Endometrial microvascular endothelial cells (primary cell): ENCODE data around the gene MRPS5. TPM values are rescaled to one million over a fixed set of nuclear protein-coding genes. Genes with fewer than 3 reads are reported as not detected.

ENCODE experiments used
- in situ Hi-C: cut with HindIII; loops from 2 replicates; pipeline ENCODE4 v1.10.0; 2017; ENCODE audit warnings: low sequenced_read_pairs, low pct_unique_long_range_greater_than_20kb; ENCODE audit errors: inconsistent ontology term
- total RNA-seq: library from RNA; depleted of rRNA; stranded (reverse); fragments of >200 nt; gene quantifications from one replicate; pipeline ENCODE4 v1.2.3, GENCODE V29; 2015; ENCODE audit errors: inconsistent ontology term

The MRPS5 gene
- total RNA-seq, 1 donor from 2014 or later = 36.3 TPM

- in situ Hi-C loops = no loop called here
These were observed 69.3 kb downstream of the MRPS5 start for GRCh38 chr2:95052307-95052706.

DNA sequence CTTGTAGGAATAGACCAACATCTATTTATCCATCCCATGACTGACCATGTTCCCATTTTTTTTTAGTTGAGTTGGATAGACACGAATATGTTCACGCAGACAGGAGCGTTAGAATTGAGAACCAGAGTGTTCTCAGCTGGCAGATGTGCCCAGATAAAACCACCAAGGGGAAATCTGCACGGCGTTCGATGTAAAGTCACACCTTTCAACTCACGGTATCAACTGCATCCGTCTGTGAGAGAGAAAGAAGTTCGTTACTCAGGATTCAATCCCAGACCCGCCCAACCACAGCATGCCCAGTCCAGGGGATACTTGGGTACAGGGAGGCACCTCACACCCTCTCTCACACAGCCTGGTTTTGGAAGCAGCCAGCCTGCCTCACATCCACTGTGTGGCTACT is 70.0 kb downstream of the MRPS5 start:
- in situ Hi-C loops = no loop called here

GRCh38 chr2:95050385-95051300 is 71.0 kb downstream of the MRPS5 start:
- in situ Hi-C loops = no loop called here

GRCh38 chr2:95049961-95050360 is 71.6 kb downstream of the MRPS5 start:
- in situ Hi-C loops = no loop called here

GRCh38 chr2:95049683-95049955 is 72.0 kb downstream of the MRPS5 start:
- in situ Hi-C loops = no loop called here

DNA sequence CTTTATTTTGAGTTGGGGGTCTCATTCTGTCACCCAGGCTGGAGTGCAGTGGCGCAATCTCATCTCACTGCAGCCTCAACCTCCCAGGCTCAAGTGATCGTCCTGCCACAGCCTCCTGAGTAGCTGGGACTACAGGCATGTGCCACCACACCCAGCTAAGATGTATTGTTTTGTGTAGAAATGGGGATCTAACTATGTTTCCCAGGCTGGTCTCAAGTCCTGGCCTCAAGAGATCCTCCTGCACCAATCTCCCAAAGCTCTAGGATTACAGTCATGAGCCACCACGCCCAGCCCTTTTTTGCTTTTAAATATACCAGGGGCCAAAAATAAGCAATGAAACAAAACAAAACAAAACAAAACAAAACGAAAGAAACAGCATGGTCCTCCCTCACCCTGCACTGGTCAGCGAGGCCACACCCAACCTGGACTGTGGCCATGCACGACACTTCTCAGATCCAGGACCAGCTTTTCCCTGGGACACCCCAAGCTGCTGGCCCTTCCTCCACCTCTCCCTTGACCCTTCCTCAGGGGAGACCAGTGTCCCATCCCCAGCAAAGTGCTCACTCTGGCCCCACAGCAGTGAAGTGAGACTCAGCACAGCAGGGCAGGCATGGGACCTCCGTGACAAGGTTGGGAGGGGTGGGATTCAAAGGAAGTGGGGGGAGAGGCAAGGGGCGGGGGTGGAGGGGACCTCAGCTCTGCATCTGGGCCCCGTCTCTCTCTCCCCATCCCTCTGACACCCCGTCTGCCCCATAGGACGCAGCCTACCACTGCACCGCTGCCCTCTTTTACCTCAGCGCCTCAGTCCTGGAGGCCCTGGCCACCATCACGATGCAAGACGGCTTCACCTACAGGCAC is 72.6 kb downstream of the MRPS5 start:
- in situ Hi-C loops = no loop called here

DNA sequence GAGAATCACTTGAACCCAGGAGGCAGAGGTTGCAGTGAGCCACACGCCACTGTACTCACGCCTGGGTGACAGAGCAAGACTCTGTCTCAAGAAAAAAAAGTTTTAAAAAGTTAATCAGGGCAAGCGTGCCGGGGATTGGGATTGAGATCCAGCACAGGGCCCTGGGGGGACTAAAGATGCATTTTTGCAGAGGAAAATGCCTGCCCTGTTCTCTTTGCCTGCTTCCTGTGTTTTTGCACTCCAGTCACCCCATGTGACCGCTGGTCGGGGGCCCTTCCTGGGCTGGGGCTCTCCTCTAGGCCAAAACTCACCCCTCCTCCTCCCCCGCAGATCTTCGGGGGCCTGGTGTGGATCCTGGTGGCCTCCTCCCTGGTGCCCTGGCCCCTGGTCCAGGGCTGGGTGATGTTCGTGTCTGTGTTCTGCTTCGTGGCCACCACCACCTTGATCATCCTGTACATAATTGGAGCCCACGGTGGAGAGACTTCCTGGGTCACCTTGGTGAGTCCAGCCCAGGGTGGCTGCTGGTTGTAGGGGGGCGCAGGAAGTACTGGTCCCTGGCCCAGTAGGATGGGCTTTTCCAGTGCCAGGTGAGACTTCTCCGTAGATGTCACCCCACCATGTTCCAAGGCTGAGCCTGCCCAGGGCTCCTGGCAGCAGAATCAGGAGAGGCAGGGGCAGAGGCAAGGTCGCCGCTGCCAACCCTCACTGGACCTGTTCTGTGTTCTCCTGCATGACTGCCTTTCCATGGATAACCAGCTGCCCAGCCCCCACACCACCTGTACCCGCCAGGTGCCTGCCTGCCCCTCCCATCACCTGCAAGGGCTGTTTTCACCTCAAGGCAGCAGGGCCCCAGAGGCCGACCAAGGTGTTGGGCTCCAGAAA is 73.7 kb downstream of the MRPS5 start:
- in situ Hi-C loops = no loop called here

- in situ Hi-C loops = no loop called here
These were observed 75.1 kb downstream of the MRPS5 start for GRCh38 chr2:95046371-95047112.

DNA sequence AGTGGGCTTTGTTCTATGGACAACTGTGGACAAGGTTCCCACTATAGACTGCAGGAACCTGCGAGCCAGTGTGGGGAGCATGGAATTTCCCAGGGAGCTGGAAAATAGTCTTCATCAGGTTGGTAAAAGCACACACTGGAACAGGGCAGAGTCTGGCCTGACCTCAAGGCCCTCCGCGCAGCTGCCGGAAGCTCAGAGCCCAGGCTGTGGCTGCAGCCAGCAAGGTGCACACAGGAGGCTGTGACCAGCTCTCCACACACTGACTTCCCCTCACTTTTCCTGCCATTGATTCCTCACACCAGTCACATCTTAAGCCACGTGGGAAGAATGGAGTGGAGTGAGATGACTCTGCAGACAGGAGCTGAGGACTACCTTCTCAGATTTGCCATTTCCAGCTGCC is 77.0 kb downstream of the MRPS5 start:
- in situ Hi-C loops = no loop called here

GRCh38 chr2:95043300-95044093 is 78.1 kb downstream of the MRPS5 start:
- in situ Hi-C loops = no loop called here

DNA sequence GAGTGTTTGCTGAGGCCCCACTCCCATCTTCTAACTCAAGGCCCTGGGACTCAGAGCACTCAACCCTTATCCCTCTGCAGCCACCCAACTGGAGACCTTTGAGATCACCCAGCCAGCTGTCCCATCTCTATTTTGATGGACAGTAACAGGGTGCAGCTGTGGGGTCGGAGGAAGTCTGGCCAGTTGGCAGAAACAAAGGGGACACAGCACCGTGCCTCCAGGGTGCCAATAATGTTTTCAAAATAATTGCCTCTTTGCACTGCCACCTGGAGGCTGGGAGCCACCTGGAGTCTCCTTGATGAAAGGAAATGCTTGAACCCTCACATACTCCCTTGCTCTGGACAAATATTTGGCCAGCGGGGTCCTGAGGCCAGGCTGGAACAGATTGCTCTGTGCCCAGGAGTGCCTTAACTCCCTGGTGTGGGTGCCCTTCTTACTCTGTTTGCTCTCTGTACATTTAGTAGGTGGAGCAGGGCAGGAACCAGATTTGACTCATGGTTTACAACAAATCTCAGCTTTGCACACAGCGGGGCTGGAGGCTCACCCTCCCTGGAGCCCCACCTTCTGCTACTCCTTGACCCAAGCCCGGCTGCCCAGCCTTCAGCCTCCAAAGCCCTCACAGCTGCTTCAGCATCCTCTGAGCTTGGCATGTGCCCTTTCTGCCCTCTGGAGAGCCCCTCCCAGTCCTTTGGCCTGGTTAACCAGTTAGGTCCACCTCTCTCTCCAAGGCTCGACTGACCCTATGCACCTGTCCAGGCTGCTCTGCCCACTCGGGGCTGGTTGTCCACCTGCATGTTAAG is 78.9 kb downstream of the MRPS5 start:
- in situ Hi-C loops = no loop called here

- in situ Hi-C loops = no loop called here
These were observed 79.7 kb downstream of the MRPS5 start for GRCh38 chr2:95041824-95042442.

DNA sequence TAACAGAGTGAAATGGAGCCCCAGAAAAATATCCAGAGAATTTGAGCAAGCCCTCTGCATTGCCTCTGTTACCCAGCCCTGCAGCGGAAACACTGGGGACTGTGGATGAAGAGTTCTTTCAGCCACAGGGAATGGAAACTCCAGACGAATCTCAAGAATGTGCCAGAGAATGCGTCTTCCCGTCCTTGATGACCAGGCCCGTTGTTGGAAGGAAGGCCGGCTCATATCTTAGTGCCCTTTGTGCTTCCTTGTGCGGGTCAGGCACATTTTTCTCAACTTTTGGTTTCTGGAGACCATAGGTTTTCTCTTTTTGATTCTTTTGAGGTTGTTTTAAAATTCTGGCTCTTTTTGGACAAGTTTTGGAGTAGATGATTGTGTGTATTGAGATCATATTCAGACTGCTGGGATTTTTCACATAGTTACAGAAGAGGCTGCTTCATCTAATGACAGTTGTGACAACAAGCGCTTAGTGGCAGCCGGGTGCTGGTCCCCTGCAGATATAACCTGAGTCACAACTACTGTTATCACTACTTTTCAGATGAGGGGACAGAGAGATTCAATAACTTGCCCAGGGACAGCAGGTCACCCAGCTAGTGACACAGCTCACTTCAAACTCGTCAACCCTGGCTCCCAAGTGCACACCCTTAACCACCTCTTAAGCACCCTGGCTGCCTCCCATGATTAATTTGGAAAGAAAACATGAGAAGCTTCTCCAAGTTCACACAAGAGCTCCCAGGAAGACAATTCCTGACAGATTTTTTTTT is 80.4 kb downstream of the MRPS5 start:
- in situ Hi-C loops = no loop called here

- in situ Hi-C loops = no loop called here
These were observed 81.2 kb downstream of the MRPS5 start for GRCh38 chr2:95040426-95040825.

- in situ Hi-C loops = no loop called here
These were observed 81.6 kb downstream of the MRPS5 start for GRCh38 chr2:95039978-95040377.

GRCh38 chr2:95039363-95039762 is 82.2 kb downstream of the MRPS5 start:
- in situ Hi-C loops = no loop called here
